Endothelial cell of umbilical vein (primary cell): Measurements from ENCODE around the gene PDAP1. TPM values are rescaled to one million over a fixed set of nuclear protein-coding genes. Genes with fewer than 3 reads are reported as not detected.

Experiments used
- BruUV-seq: library from RNA; stranded (reverse); fragments of 400-500 nt; replicated peaks from 2 replicates; lab custom pipeline; 2021; lab: Mats Ljungman, UMichigan
- CTCF ChIA-PET: fragments of 300-600, 350-600 bp; sonication (Branson Sonifier 250); formaldehyde crosslinking; loops from one replicate; lab custom pipeline; 2021; ENCODE audit warnings: antibody characterized with exemption, inconsistent platforms; lab: Charles Lee
- POLR2A ChIA-PET: fragments of 300-600, 350-600 bp; sonication (Branson Sonifier 250); formaldehyde crosslinking; loops from one replicate; lab custom pipeline; 2021; ENCODE audit warnings: antibody characterized with exemption, inconsistent platforms; lab: Charles Lee
- DNase-seq: peaks from one replicate; pipeline ENCODE4 v3.0.0-alpha.2; 2011; ENCODE audit warnings: low read depth, low spot score
- FAIRE-seq: peaks from 2 replicates; lab custom pipeline; 2011; peaks lifted over from hg19 to GRCh38; lab: Jason Lieb, UNC
- H2AFZ ChIP-seq: 2 replicates; pipeline ENCODE4 v1.6.0; 2012; ENCODE audit warnings: low read depth, low read length, control low read depth, inconsistent platforms
- H3K27ac ChIP-seq: 2 replicates; pipeline ENCODE4 v1.5.1; 2011; ENCODE audit warnings: low read depth, mild to moderate bottlenecking, control low read depth, low read length, moderate library complexity; ENCODE audit not compliant: insufficient read depth
- H3K27me3 ChIP-seq, 2 experiments: 2 replicates each; pipeline versions ENCODE4 v1.6.0 to v1.6.1; 2011; ENCODE audit warnings: low read length in 2 of 2, mixed read lengths in 1 of 2; ENCODE audit not compliant: control insufficient read depth in 2 of 2, insufficient read depth in 2 of 2
- H3K36me3 ChIP-seq, 2 experiments: 2 replicates in 1 of 2; 3 replicates in 1 of 2; pipeline ENCODE4 v1.5.1; 2011; ENCODE audit warnings: low read length in 2 of 2, mild to moderate bottlenecking in 1 of 2, moderate library complexity in 1 of 2; ENCODE audit not compliant: control insufficient read depth in 2 of 2, insufficient read depth in 2 of 2; ENCODE audit errors: extremely low read depth in 1 of 2
- H3K4me1 ChIP-seq: 3 replicates; pipeline ENCODE4 v1.5.1; 2011; ENCODE audit warnings: mild to moderate bottlenecking, low read length; ENCODE audit not compliant: control insufficient read depth, insufficient read depth; ENCODE audit errors: extremely low read depth
- H3K4me2 ChIP-seq: 2 replicates; pipeline ENCODE4 v1.6.1; 2011; ENCODE audit warnings: low read length, control low read depth, mixed read lengths; ENCODE audit not compliant: insufficient read depth
- H3K4me3 ChIP-seq, 3 experiments: fragments of 200-600 bp in 1 of 3; sonication (generic), shearing (Covaris generic) in 1 of 3; replicated peaks in 1 of 3; 2 replicates each; pipeline ENCODE4 v1.5.1; 2011 to 2016; ENCODE audit warnings: control low read depth in 3 of 3, low read length in 3 of 3, mild to moderate bottlenecking in 2 of 3, inconsistent platforms in 1 of 3, low read depth in 1 of 3, moderate library complexity in 1 of 3; ENCODE audit not compliant: insufficient read depth in 1 of 3
- H3K79me2 ChIP-seq: 2 replicates; pipeline ENCODE4 v1.6.0; 2012; ENCODE audit warnings: low read length, inconsistent platforms; ENCODE audit not compliant: control insufficient read depth, insufficient read depth
- H3K9ac ChIP-seq: replicated peaks from 2 replicates; pipeline ENCODE3; 2011; ENCODE audit warnings: low read length, control low read depth; ENCODE audit not compliant: insufficient read depth; ENCODE audit errors: extremely low read depth
- H3K9me1 ChIP-seq: replicated peaks from 3 replicates; pipeline ENCODE4 v1.6.0; 2011; ENCODE audit warnings: mild to moderate bottlenecking, low read length; ENCODE audit not compliant: control insufficient read depth, insufficient read depth; ENCODE audit errors: extremely low read depth
- H3K9me3 ChIP-seq: replicated peaks from 2 replicates; pipeline ENCODE4 v1.5.1; 2012; ENCODE audit warnings: low read length, inconsistent platforms; ENCODE audit not compliant: control insufficient read depth, insufficient read depth
- H4K20me1 ChIP-seq: replicated peaks from 2 replicates; pipeline ENCODE3; 2011; ENCODE audit warnings: mild to moderate bottlenecking, low read length; ENCODE audit not compliant: control insufficient read depth, insufficient read depth; ENCODE audit errors: extremely low read depth
- CTCF ChIP-seq, 2 donors: IDR thresholded peaks; 1 replicate in 1 of 2; 2 replicates in 1 of 2; pipeline ENCODE4 v1.5.1; 2011; ENCODE audit warnings: low read length in 2 of 2, mild to moderate bottlenecking in 2 of 2, moderate library complexity in 2 of 2, control low read depth in 1 of 2, inconsistent platforms in 1 of 2, low read depth in 1 of 2; ENCODE audit not compliant: insufficient read depth in 1 of 2; ENCODE audit errors: extremely low read depth in 1 of 2
- GATA2 ChIP-seq: IDR thresholded peaks from 2 replicates; pipeline ENCODE4 v1.7.0; 2011; ENCODE audit warnings: low read depth, mild to moderate bottlenecking, moderate library complexity, mixed read lengths, low read length; ENCODE audit not compliant: insufficient read length, insufficient read depth
- JUN ChIP-seq: IDR thresholded peaks from 2 replicates; pipeline ENCODE4 v1.6.1; 2011; ENCODE audit warnings: borderline replicate concordance, low read depth; ENCODE audit not compliant: insufficient read length, insufficient read depth
- MYC ChIP-seq: IDR thresholded peaks from one replicate; pipeline ENCODE4 v1.6.1; 2011; ENCODE audit warnings: mild to moderate bottlenecking, low read depth, low read length
- POLR2A ChIP-seq: IDR thresholded peaks from 2 replicates; pipeline ENCODE4 v1.6.1; 2012; ENCODE audit warnings: low read depth, mild to moderate bottlenecking, control low read depth, low read length
- POLR2AphosphoS5 ChIP-seq: IDR thresholded peaks from 2 replicates; pipeline ENCODE4 v1.6.1; 2012; ENCODE audit warnings: low read depth, mild to moderate bottlenecking, control low read depth, low read length, moderate library complexity; ENCODE audit not compliant: insufficient read depth
- dilution Hi-C: fragments of 300-500 bp; cut with MboI; formaldehyde crosslinking; loops from one replicate; pipeline ENCODE4 v1.15.0; 2019; ENCODE audit warnings: low sequenced_read_pairs; ENCODE audit not compliant: extremely low pct_ligation_motif_present
- intact Hi-C: fragments of 100-400 bp; cut with micrococcal nuclease; formaldehyde crosslinking; loops from one replicate; pipeline ENCODE4 v1.10.0; 2022
- polyA plus RNA-seq, 4 experiments: library from polyadenylated mRNA; depleted of rRNA in 3 of 4; stranded (reverse) in 3 of 4; unstranded in 1 of 4; fragments of >200 nt; gene quantifications; 2 replicates each; pipeline versions ENCODE4 v1.2.1 to v1.2.3, GENCODE V29; 2011 to 2012; ENCODE audit warnings: missing spikeins in 1 of 4
- total RNA-seq: library from RNA; stranded (reverse); gene quantifications from 2 replicates; pipeline ENCODE4 v1.2.3, GENCODE V29; 2021

Gene PDAP1
- total and polyA plus RNA-seq, 2 donors (not counting 3 experiments of a cell fraction or from before 2014, with no cell fraction given), result 32.6 to 150 TPM

- TF ChIP-seq POLR2AphosphoS5 (peak; percentile 8), MYC (no peak)
- ChIA-PET CTCF (interaction anchor here (0.6 to 3.7 kb wide), 2 partner anchors 12 to 28 kb away, joined by 3 to 11 read pairs; no protein-coding TSS in a partner anchor), POLR2A (no interaction called here)
- dilution Hi-C loops, result no loop called here
- intact Hi-C loops, result loop anchor here (2.0 kb wide), 1 partner anchor 15 kb away; no protein-coding TSS in a partner anchor
- BruUV-seq, result no TSS peak
- H3K27me3 ChIP-seq, result no peaks in the 10 kb centered on the region
- FAIRE-seq (no peak), DNase-seq (no peak)
- no peak overlapping the region for H3K9ac ChIP-seq
- H3K4me3 ChIP-seq, result peak overlapping the region in 1 of 3 experiments; percentile 40
- peaks cover 17 to 50% of the 10 kb centered on the region in 2 experiments for H3K36me3 ChIP-seq
- H3K9me1 ChIP-seq, result no peaks in the 10 kb centered on the region
- H3K4me2 ChIP-seq, result peak overlapping the region; percentile 21
- H3K4me1 ChIP-seq, result peaks cover 16% of the 10 kb centered on the region
- H3K9me3 ChIP-seq, result no peaks in the 10 kb centered on the region
- peaks cover 5% of the 10 kb centered on the region for H3K79me2 ChIP-seq
- no peaks in the 10 kb centered on the region for H4K20me1 ChIP-seq
- peak overlapping the region; percentile 31 for H3K27ac ChIP-seq
- no peak overlapping the region for H2AFZ ChIP-seq
Measured at GRCh38 chr7:99393355-99394187, 14.8 kb downstream of the PDAP1 start.

DNA sequence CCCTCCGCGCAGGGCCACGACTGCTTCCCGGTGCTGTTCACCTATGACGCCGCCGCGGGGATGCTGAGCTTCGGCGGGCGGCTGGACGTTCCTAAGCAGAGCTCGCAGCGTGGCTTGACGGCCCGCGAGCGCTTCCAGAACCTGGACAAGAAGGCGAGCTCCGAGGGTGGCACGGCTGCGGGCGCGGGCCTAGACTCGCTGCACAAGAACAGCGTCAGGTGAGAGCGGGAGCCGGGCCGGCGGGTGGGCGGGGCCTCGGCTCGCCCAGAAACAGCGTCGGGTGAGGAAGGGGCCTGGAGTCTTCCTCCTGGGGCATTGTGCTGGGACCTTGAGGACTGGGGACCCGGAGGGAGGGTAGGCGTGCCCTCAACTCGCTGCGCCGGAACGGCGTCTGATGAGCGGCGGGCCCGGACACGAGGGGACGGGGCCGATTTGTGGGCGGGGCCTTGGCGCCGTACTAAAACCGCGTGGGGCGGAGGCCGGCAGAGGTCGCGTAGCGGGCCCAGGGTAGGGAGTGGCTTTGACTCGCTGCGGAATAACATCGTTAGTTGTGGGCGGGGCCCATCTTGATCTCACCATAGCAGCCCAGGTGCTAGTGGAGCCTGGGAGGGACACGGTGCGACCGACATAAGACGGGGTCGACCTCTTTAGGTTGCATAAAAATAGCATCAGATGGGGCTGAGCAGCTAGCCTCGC, 15.6 kb downstream of the PDAP1 start:
- CTCF ChIA-PET, result interaction anchor here (0.9 to 3.7 kb wide), 2 partner anchors 8 to 28 kb away, joined by 3 to 11 read pairs; no protein-coding TSS in a partner anchor
- Histone ChIP-seq H3K9me3 (no peaks in the 10 kb centered on the region), H3K79me2 (peaks cover 5% of the 10 kb centered on the region), H3K9me1 (no peaks in the 10 kb centered on the region), H3K27me3 (no peaks in the 10 kb centered on the region), H3K27ac (peak overlapping the region; percentile 31), H3K9ac (no peak overlapping the region), H3K4me3 (peak overlapping the region in 1 of 3 experiments; percentile 40), H3K36me3 (peaks cover 23 to 51% of the 10 kb centered on the region in 2 experiments), H3K4me2 (peak overlapping the region; percentile 21), H2AFZ (no peak overlapping the region), H4K20me1 (no peaks in the 10 kb centered on the region), H3K4me1 (peaks cover 16% of the 10 kb centered on the region)
- TF ChIP-seq MYC (no peak), CTCF (IDR thresholded peaks at IDR 0.05; ENCODE audit: extremely low read depth in 1 of 2, insufficient read depth in 1 of 2, low read depth in 1 of 2, low read length in 2 of 2) (no peak), GATA2 (no peak), POLR2AphosphoS5 (peak; percentile 61), POLR2A (peak; percentile 35), JUN (no peak)
- dilution Hi-C loops, result no loop called here
- POLR2A ChIA-PET, result no interaction called here
- BruUV-seq, result no TSS peak
- peak; percentile 50 for DNase-seq
- FAIRE-seq, result peak; percentile 88
- intact Hi-C loops, result loop anchor here (2.0 kb wide), 1 partner anchor 14 kb away; no protein-coding TSS in a partner anchor
